Measurements from ENCODE around the gene EIF2S2. TPM values are rescaled to one million over a fixed set of nuclear protein-coding genes. Genes with fewer than 3 reads are reported as not detected.

The EIF2S2 gene
- total RNA-seq, 1 donor, result 148 TPM

DNA sequence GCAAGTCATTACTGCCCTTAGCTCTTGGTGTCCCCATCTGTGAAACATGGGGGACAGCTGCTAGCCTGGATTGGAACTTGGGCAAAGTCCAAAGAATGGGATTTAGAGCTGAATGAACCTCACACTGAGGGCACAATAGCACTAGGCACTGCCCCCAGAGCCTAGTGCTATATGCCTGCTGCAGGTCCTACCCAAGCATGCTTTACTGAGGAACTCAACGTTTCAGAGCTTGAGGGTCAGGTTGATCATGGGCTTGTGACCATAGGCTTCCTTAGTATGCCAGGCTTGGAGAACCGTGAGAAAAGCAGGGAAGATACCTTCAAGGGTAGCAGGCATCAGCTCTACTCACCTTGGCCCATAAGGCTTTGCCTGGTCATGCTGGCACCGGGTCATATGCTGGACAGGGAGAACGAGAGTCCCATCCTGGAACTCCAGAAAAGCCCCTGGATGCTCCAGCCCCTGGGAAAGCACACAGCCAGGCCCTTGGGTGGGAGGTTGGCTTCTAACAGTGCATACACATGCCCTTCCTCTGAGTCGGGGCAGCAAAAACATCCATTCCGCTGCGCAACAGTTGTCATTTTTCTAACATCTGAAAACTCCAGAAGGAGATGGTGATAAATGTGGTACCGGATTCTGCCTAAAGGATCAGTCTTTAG is 29.7 kb downstream of the EIF2S2 start:
- TF ChIP-seq CTCF (IDR thresholded peaks at IDR 0.05; ENCODE audit: insufficient read depth, low read length), result no peak
- H3K4me3 ChIP-seq (ENCODE audit: low read depth, low read length), result no peak overlapping the region
- no peak for DNase-seq (ENCODE audit: low read depth)

DNA sequence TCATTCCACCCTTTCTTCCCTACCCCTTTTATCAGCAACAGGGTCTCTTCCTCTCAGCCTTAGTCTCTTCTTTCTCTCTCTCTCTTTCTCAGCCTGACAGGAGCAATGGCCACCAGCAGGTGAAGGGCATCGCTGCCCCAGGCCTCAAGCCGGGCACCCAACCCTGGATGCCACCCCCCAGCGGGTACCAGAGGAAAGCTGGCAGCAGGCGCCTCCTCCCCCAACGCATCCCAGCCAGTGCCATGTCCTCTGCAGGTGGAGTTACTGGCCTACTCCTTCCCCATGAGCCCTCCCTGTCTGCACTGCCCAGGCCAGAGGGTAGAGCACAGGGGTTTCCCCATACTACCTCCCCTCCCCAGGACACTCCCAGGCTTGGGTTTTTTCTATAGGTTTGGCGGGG is 32.2 kb downstream of the EIF2S2 start:
- DNase-seq (ENCODE audit: low read depth), result no peak
- TF ChIP-seq CTCF (IDR thresholded peaks at IDR 0.05; ENCODE audit: insufficient read depth, low read length), result no peak

DNA sequence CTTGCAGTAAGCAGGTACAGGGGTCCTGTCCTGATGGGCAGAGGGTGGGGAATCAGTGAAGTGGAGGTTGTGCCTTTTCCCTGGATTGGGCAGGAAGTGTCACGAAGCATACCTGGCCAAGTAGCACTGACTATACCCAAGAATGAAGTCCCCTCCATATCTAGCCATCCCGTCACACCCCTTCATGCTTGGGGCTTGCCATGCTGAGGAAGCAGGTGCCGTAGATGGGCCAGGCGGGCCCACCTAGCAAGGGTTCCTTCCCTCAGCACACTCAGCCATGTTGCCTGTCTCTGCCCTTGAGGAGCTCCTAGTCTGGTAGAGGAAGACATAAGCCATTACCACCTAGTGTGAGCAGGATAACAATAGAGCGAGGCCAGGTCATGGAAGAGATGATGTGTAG is 33.5 kb downstream of the EIF2S2 start:
- TF ChIP-seq CTCF (IDR thresholded peaks at IDR 0.05; ENCODE audit: insufficient read depth, low read length), result no peak
- DNase-seq (ENCODE audit: low read depth), result no peak
- H3K4me3 ChIP-seq (ENCODE audit: low read depth, low read length), result no peak overlapping the region

More for the DNA sequence above, 32.2 kb downstream of the EIF2S2 start:
- no peak overlapping the region for H3K4me3 ChIP-seq (ENCODE audit: low read depth, low read length)

- DNase-seq (ENCODE audit: low read depth), result no peak
- H3K4me3 ChIP-seq (ENCODE audit: low read depth, low read length), result no peak overlapping the region
- no peak for TF ChIP-seq CTCF (IDR thresholded peaks at IDR 0.05; ENCODE audit: insufficient read depth, low read length)
Measured at GRCh38 chr20:34076952-34077351, 35.1 kb downstream of the EIF2S2 start.

DNA sequence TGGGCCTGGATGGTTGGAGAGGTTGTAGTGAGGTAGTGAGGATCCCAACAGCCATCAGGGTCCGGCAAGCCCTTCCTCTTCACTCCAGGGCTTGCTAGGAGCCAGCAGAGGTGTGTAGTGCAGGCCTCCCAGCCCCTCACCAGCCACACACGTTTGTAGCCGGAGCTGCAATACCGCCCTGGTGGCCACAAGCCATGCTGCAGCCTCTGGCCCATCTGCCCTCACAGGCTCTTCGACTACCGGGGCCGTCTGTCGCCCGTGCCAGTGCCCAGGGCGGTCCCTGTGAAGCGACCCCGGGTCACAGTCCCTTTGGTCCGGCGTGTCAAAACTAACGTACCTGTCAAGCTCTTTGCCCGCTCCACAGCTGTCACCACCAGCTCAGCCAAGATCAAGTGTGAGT is 36.4 kb downstream of the EIF2S2 start:
- H3K4me3 ChIP-seq (ENCODE audit: low read depth, low read length), result no peak overlapping the region
- no peak for TF ChIP-seq CTCF (IDR thresholded peaks at IDR 0.05; ENCODE audit: insufficient read depth, low read length)
- no peak for DNase-seq (ENCODE audit: low read depth)

DNA sequence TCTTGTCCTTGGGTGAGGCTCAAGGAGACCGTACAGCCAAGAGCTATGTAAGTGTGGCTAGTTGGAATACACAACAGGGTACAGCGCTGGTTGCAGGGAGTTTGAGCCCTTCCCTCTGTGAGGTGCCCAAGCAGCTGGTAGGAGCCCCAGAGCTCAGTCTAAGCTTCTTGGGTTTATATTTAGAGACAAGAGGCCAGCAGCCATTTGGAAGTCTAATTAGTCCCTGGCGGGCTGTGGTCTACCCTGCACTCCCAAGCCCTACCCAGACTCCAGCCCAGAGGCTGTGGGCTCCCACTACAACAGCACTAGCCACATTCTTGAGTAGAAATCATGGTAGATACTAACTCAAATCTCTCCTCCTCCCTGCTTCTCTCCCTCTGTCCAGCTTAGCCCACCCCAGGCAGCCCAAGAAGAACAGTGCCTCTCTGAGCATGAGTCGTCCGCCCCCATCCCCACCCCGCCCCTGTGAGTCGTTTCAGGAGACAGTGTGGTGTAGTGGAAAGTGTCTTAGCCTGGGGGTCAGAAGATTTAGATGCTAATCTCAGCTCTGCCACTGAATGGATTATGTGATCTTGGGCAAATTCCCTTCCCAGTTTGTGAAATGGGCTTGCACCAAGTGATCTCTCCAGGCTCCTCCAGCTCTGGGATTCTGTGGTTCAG is 37.8 kb downstream of the EIF2S2 start:
- DNase-seq (ENCODE audit: low read depth), result no peak

More for the DNA sequence above, 37.8 kb downstream of the EIF2S2 start:
- no peak overlapping the region for H3K4me3 ChIP-seq (ENCODE audit: low read depth, low read length)
- TF ChIP-seq CTCF (IDR thresholded peaks at IDR 0.05; ENCODE audit: insufficient read depth, low read length), result no peak
